Activated CD4-positive, alpha-beta T cell treated with anti-CD3 and anti-CD28 coated beads, Interleukin-2, amount 50 U/mL, for 16 hours (primary cell): ENCODE data around the gene HPSE2.

ENCODE experiments used
- DNase-seq: peaks from one replicate; pipeline ENCODE4 v3.0.0-alpha.2; 2020

The HPSE2 gene

DNA sequence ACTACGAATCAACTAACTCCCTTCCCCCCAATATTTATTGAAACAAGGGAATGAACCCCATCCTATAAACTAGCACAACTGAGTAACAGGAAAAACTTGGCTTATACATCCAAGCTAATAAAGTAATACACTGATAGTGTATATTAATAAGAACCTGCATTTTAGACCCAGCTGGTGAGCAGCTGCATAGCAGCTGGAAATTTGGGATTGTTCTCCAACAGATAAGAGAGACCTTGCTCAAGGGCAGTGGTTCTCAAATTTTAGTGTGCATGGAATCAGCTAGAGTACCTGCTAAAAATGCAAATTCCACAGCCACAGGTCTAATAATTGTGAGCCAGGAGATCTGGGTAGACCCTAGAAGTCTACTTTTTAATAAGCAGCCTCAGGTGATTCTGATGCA is 404.3 kb downstream of the HPSE2 start:
- DNase-seq = no peak

DNA sequence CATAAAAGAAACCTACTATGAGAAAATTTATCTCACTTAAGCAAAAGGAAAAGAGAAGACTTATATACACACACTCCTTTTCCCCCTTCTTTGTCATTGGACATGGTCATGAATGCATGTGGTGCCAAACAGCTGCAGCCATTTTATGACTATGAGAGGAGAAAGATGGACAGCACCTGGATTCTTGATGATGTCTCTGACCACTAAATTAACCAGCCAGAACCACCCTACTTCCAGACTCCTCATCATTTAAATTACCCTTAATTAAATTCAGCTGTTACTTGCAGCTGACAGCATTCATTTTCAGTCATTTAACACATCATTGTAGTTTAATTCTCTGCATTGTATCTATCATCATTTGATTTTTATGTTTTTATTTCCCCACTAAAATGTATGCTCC is 409.9 kb downstream of the HPSE2 start:
- no peak for DNase-seq

DNA sequence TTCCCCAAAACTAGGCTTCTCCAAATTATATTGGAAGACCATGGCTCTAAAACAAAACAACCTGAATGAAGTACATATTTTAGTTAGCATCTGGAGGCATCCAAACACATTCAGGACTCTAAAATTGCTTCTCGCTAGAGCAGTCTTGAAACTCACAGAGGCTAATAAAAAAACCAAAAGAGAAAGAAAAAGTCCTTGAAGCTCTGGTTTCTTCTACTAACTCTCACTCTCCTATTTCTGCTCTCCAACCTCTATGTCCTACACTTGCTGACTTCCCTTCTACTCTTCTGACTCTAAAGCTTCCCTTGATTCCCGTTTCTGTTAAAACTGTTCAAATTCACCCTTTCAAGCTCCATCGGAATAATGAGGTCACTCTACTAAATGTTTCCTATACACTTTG is 418.3 kb downstream of the HPSE2 start:
- no peak for DNase-seq

- no peak for DNase-seq
Measured at GRCh38 chr10:98815039-98815885, 420.4 kb downstream of the HPSE2 start.

GRCh38 chr10:98814470-98814869 is 421.2 kb downstream of the HPSE2 start:
- DNase-seq = no peak

DNA sequence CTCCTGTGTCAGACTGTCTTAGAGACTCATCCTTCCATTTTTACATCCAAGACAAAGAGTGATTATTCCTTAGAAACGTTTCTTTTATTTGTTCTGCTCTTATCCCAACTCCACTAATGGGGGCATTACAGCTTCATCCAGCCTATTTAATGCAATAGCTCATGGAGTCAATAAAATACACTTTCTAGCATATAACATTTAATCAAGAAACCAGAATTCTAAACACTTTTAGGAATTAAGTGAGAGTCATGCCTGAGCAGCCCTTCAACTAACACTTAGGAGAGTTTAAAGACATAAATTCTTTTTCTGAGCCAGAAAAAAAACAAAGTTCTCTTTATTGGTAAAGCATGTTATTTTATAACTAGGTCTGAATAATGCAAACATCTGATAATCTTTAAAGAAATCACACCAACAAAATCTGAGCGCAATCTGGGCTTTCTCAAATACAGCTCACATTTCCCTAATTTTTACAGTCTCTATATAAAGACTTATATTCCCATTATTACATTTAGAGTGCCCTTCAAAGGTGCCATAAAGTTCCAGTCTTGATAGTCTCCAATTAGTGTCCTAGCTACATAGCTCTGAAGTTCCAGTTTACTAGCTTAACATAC is 427.3 kb downstream of the HPSE2 start:
- DNase-seq = no peak

GRCh38 chr10:98800263-98800662 is 435.4 kb downstream of the HPSE2 start:
- DNase-seq = no peak

DNA sequence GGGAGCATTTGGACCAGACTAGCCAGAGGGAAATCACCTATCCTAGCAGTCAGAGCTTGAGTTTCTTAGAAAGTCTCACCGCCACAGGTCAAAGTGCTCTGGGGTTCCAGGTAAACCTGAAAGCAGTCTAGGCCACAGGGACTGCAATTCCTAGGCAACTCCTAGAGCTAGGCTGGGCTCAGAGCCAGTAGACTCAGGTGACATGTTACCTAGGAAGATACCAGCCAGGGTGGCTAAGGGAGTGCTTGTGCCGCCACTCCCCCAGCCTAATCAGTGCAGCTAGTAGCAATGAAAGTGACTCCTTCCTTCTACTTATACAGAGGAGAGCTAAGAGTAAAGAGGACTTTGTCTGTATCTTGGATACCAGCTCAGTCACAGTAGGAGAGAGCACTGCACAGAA is 440.2 kb downstream of the HPSE2 start:
- no peak for DNase-seq

DNA sequence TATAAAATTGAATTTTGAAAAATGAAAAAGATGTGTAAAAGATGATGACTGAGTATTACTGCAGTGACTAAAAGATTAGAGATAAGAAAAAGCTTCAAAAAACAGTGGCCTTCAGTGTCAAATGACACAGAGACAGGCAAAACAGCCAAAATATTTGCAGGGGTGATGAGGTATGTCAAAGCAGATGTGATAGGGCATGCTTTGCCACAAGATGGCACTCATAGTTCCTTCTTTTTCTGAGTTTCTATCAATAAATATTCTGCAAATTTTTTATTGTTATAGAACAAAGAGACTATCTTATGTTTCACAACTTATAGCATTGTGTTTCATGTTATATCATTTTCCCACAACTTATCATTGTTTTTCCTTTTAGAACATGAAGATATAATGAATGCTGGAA is 444.8 kb downstream of the HPSE2 start:
- no peak for DNase-seq

GRCh38 chr10:98778277-98778759 is 457.3 kb downstream of the HPSE2 start:
- no peak for DNase-seq

DNA sequence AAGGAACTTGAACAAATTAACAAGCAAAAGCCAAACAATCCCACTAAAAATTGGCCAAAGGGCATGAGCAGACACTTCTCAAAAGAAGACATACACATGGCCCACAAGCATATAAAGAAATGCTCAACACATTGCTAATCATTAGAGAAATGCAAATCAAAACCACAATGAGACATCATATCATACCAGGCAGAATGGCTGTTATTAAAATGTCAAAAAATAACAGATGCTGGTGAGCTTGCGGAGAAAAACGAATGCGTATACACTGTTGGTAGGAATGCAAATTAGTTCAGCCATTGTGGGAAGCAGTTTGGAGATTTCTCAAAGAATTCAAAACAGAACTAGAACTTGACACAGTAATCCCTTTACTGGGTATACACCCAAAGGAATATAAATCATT is 477.2 kb downstream of the HPSE2 start:
- no peak for DNase-seq

DNA sequence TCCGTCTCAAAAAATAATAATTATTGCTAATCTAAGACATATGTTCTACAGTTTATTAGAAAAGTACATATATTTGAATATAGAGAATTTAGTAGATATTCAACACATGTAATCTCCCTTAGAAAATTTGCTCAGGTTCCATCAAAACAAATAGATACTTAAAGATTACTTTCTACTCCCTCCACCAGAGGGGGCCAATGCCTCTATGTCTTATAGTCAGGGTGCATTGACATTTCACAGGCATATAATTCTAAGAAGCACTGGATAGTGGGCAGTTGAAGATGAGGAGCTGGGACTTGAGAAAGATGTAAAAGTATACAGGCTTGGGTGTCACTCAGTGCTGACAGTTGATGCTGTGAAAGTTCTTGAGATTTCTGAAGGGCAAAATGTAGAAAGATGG is 487.4 kb downstream of the HPSE2 start:
- DNase-seq = peak; percentile 12

DNA sequence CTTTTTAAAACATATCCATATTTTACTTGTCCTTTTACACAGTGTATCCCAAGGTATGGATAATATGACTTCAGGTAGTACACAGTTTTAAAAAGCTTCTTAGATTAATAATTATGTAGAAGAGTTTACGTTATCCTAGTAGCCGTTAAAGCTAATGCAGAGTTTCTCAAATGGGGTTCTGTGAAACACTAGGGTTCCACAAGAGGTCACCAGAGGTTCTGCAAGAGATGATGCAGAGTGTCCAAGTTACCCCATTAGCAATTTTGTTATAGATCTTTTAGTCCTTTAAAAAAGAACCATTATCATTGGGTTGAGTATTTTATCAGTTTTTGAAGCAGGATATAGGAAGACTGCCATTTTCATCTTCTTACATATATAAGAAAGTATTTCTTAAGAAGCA is 490.0 kb downstream of the HPSE2 start:
- DNase-seq = no peak

DNA sequence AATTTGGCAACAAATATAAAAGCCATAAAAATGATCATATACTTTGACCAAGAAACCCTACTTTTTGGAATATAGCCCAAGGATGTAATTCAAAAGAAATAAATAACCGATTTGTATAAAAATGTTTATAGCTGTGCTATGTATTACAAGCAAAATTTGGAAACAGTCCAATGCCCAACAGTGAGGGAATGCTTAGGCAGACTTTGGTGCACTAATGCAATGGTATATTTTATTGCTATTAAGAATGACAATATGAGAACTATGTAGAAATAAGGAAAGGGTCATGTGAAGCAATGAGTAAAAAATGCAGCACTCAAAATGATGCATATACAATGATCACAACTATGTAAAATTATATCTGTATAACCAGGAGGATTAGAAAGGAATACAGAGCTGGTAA is 515.1 kb downstream of the HPSE2 start:
- DNase-seq = no peak

DNA sequence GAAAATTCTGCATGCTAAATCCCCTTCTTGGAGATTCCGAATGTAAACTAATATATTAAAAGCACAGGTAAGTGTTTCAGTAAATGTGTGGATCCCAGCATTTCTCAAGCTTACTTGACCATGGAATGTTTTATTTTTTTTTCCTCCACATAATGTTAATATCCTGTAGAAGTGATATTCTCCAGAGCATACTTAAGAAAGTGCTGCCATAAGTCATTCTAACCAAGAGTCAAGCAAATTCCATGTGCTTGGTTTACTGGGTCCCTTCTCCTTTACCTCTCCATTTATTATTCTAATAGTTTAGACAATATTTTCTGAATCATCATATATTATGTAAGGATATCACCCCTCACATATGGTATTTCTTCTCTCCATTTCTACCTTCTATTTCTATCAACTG is 522.1 kb downstream of the HPSE2 start:
- DNase-seq = no peak

DNA sequence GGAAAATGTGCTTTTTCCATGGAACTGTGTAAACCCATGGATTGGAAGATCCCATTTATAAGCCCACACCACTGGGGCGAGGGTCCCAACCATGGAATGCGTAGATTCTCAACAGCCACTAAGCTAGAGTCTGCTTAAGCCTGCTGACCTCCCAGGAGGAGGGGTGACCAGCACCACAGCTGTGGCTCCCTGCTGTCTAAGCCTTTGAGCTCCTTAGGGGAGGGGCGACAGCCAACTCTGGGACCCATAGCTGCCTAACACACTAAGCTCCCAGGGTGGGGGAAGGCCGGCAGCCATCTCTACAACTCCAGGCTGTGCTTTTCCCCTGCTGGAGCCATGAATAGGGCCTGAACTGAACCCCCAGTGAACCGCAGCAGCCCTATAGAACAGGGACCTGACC is 539.1 kb downstream of the HPSE2 start:
- no peak for DNase-seq

- no peak for DNase-seq
Measured at GRCh38 chr10:98694883-98695282, 540.8 kb downstream of the HPSE2 start.

GRCh38 chr10:98694014-98694413 is 541.6 kb downstream of the HPSE2 start:
- DNase-seq = no peak

- DNase-seq = no peak
Measured at GRCh38 chr10:98687685-98688084, 548.0 kb downstream of the HPSE2 start.

GRCh38 chr10:98684019-98684899 is 551.4 kb downstream of the HPSE2 start:
- DNase-seq = no peak

- DNase-seq = no peak
Measured at GRCh38 chr10:98676895-98677294, 558.8 kb downstream of the HPSE2 start.

- no peak for DNase-seq
Measured at GRCh38 chr10:98675902-98676301, 559.8 kb downstream of the HPSE2 start.

- DNase-seq = no peak
Measured at GRCh38 chr10:98673171-98673782, 562.4 kb downstream of the HPSE2 start.
